ENCODE data around the gene C4A. TPM values are rescaled to one million over a fixed set of nuclear protein-coding genes. Genes with fewer than 3 reads are reported as not detected.
A peak's percentile ranks its signal among the peaks of the same experiment; 100 is the strongest.
"Not testable (repeated sequence)": the region's sequence is repeated elsewhere in the genome, so short reads cannot be mapped to it uniquely, and the experiment has no call there.

C4A gene
- total RNA-seq, 4 donors from 2014 or later = 4.0 to 10.2 (median 5.3) TPM

GRCh38 chr6:32045811-32046449, 64.1 kb downstream of the C4A start:
- peak in 1 of 2 donors; percentile 68 for DNase-seq (ENCODE audit: low spot score in 2 of 2)
- TF ChIP-seq POLR2A (IDR thresholded peaks at IDR 0.05) = peak in 1 of 2 donors; percentile 5
- TF ChIP-seq, protein P1, sequence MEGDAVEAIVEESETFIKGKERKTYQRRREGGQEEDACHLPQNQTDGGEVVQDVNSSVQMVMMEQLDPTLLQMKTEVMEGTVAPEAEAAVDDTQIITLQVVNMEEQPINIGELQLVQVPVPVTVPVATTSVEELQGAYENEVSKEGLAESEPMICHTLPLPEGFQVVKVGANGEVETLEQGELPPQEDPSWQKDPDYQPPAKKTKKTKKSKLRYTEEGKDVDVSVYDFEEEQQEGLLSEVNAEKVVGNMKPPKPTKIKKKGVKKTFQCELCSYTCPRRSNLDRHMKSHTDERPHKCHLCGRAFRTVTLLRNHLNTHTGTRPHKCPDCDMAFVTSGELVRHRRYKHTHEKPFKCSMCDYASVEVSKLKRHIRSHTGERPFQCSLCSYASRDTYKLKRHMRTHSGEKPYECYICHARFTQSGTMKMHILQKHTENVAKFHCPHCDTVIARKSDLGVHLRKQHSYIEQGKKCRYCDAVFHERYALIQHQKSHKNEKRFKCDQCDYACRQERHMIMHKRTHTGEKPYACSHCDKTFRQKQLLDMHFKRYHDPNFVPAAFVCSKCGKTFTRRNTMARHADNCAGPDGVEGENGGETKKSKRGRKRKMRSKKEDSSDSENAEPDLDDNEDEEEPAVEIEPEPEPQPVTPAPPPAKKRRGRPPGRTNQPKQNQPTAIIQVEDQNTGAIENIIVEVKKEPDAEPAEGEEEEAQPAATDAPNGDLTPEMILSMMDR (IDR thresholded peaks at IDR 0.05) = no peak
- Histone ChIP-seq H3K9me3 (no peaks in the 10 kb centered on the region), H3K27me3 (no peaks in the 10 kb centered on the region), H3K4me3 (no peak overlapping the region), H3K27ac (peak overlapping the region; percentile 93), H3K36me3 (no peaks in the 10 kb centered on the region), H3K4me1 (peaks cover 30% of the 10 kb centered on the region)
- 81% methylated on average over 15 of the region's 22 CpGs for WGBS

DNA sequence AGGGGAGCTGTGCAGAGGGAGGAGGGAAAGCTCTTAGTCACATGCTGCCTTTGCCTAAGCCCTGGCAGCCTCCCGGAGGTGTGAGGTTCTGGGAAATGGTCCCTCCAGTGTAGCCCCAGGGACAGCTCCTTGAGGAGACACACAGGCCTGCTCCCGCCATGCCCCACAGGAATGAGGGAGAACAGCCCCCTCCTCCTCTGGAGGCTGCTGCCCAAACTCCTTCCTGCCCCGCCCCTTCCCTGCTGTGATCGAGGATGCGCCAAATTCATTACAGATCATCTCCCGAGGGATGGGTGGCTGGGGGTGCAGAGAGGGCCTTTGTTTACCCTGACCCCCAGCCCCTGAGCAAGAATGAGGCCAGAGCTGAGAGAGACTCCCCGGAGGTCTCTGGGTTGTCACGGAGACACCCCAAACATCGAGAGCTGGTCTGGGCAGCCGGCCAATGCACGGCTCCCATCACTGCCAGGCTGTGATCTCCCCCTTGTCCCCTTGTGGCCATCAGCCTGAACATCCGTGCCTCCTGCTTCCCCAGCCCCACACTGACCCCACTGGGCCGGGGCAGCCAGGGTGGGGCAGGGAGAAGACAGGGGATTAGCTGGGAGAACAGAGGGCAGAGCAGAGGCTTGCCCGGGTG, 64.7 kb downstream of the C4A start:
- no peak for TF ChIP-seq POLR2AphosphoS5 (IDR thresholded peaks at IDR 0.05)
- TF ChIP-seq, protein P1 (IDR thresholded peaks at IDR 0.05) = peak in 1 of 2 donors; percentile 15
- TF ChIP-seq POLR2A (IDR thresholded peaks at IDR 0.05) = no peak
- no peak for TF ChIP-seq EP300 (IDR thresholded peaks at IDR 0.05)
- DNase-seq (ENCODE audit: low spot score in 2 of 2) = peak in 1 of 2 donors; percentile 82
- H3K27me3 ChIP-seq = no peaks in the 10 kb centered on the region
- no peak overlapping the region for H3K4me3 ChIP-seq
- H3K27ac ChIP-seq = peak overlapping the region; percentile 93
- H3K9me3 ChIP-seq = no peaks in the 10 kb centered on the region
- WGBS = no CpG with 5 or more reads among the region's 14 CpGs
- peaks cover 30% of the 10 kb centered on the region for H3K4me1 ChIP-seq
- no peaks in the 10 kb centered on the region for H3K36me3 ChIP-seq

- 80% methylated on average over 3 of the region's 11 CpGs for WGBS
- no peak overlapping the region for H3K4me3 ChIP-seq
- H3K9me3 ChIP-seq = no peaks in the 10 kb centered on the region
- H3K27ac ChIP-seq = peak overlapping the region; percentile 93
- H3K36me3 ChIP-seq = no peaks in the 10 kb centered on the region
- peak in 1 of 3 donors; percentile 59 for TF ChIP-seq POLR2AphosphoS5 (IDR thresholded peaks at IDR 0.05)
- TF ChIP-seq POLR2A (IDR thresholded peaks at IDR 0.05) = peak in 1 of 2 donors; percentile 8
- TF ChIP-seq EP300 (IDR thresholded peaks at IDR 0.05) = no peak
- H3K27me3 ChIP-seq = no peaks in the 10 kb centered on the region
- H3K4me1 ChIP-seq = peaks cover 30% of the 10 kb centered on the region
- no peak for DNase-seq (ENCODE audit: low spot score in 2 of 2)
Measured at GRCh38 chr6:32047084-32047478, 65.2 kb downstream of the C4A start.

DNA sequence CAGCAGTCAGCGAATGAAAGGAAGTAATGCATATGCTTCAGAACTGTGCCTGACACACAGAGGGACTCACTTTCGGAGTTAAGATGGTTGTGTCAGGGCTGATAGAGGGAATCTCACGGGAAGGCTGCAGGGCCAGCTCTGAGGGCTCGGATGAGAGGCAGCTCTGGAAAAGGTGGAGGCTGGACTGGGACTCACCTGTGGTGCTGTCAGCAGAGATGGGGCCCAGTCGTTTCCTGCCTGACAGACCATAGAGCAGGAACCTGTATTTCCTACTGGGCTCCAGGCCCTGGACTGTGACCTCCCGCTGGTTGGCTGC, 65.6 kb downstream of the C4A start:
- H3K27me3 ChIP-seq = no peaks in the 10 kb centered on the region
- no peak for TF ChIP-seq POLR2A (IDR thresholded peaks at IDR 0.05)
- TF ChIP-seq, protein P1 (IDR thresholded peaks at IDR 0.05) = no peak
- TF ChIP-seq POLR2AphosphoS5 (IDR thresholded peaks at IDR 0.05) = no peak
- no peak for DNase-seq (ENCODE audit: low spot score in 2 of 2)

GRCh38 chr6:32047855-32048766, 66.3 kb downstream of the C4A start:
- Histone ChIP-seq H3K4me1 (peaks cover 30% of the 10 kb centered on the region), H3K36me3 (peaks cover 6% of the 10 kb centered on the region), H3K27ac (peak overlapping the region; percentile 93), H3K4me3 (no peak overlapping the region), H3K27me3 (no peaks in the 10 kb centered on the region), H3K9me3 (no peaks in the 10 kb centered on the region)
- peak; percentile 85 to 91 for DNase-seq (ENCODE audit: low spot score in 2 of 2)
- TF ChIP-seq EP300 (IDR thresholded peaks at IDR 0.05) = no peak
- TF ChIP-seq, protein P1 (IDR thresholded peaks at IDR 0.05) = peak; percentile 73 to 83
- TF ChIP-seq POLR2AphosphoS5 (IDR thresholded peaks at IDR 0.05) = no peak
- TF ChIP-seq POLR2A (IDR thresholded peaks at IDR 0.05) = no peak
- 59% methylated on average over 33 of the region's 42 CpGs for WGBS

More for the DNA sequence above, 65.6 kb downstream of the C4A start:
- no peaks in the 10 kb centered on the region for H3K9me3 ChIP-seq
- 58% methylated on average over 4 of the region's 6 CpGs for WGBS
- no peak overlapping the region for H3K4me3 ChIP-seq
- H3K27ac ChIP-seq = peak overlapping the region; percentile 93
- H3K4me1 ChIP-seq = peaks cover 30% of the 10 kb centered on the region
- H3K36me3 ChIP-seq = peaks cover 2% of the 10 kb centered on the region

DNA sequence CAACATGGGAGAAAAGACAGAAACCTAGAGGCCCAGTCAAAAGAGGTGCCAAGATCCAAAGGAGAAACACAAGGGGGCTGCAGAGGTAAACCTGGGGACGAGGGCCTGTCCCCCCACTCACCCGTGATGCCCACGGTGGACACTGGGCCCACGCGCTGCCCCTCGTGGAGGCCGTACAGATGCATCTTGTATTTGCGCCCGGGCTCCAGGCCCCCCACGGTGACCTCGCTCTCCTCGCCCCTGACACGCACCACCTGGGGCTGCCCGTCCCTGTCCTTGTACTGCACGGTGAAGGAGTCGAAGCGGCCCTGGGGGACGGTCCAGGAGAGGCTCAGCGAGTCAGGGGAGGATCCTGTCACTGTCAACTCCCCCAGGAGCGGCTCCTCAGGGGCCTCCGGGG, 67.3 kb downstream of the C4A start:
- peak overlapping the region; percentile 45 for H3K27ac ChIP-seq
- WGBS = 92% methylated on average over 20 of the region's 21 CpGs

DNA sequence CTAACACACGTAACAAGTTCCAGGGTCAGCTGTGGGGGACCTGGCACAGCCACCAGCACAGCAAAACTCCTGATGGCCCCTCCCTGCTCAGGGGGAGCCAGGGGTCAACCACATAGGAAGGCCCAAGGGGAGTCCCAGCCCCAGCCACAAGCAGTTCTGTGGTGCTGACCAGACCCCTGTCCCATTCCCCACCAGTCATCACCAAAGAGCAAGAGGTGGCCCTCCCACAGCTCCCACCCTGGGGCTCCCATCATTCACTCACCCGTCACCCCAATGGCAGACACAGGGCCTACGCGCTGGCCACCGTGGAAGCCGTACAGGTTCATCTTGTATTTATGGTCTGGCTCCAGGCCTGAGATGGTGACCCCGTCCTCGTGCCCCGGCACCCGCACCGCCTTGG, 67.9 kb downstream of the C4A start:
- 91% methylated on average over 1 of the region's 11 CpGs for WGBS
- Histone ChIP-seq H3K27ac (peak overlapping the region; percentile 45), H3K4me1 (peaks cover 30% of the 10 kb centered on the region), H3K36me3 (peaks cover 14% of the 10 kb centered on the region)
- not testable (repeated sequence) for H3K4me3 ChIP-seq; H3K27me3 ChIP-seq; DNase-seq (ENCODE audit: low spot score in 2 of 2); H3K9me3 ChIP-seq

More for the DNA sequence above, 67.3 kb downstream of the C4A start:
- H3K4me1 ChIP-seq = peaks cover 30% of the 10 kb centered on the region
- peak in 1 of 2 donors; percentile 62 for DNase-seq (ENCODE audit: low spot score in 2 of 2)
- H3K4me3 ChIP-seq, H3K36me3 ChIP-seq, H3K9me3 ChIP-seq, H3K27me3 ChIP-seq: not testable (repeated sequence)

Measured in suprapubic skin (tissue), 4 donors.